GM21825 (cell line): ENCODE data around the gene KCNG1.
A peak's percentile ranks its signal among the peaks of the same experiment; 100 is the strongest.
"Not testable (repeated sequence)": the region's sequence is repeated elsewhere in the genome, so short reads cannot be mapped to it uniquely, and the experiment has no call there.

Experiments used
- ATAC-seq: cut with Tn5 transposase; IDR thresholded peaks from one replicate; pipeline ENCODE4 v1.9.1; 2021; ENCODE audit warnings: mild to moderate bottlenecking, moderate library complexity; ENCODE audit not compliant: unreplicated experiment

The KCNG1 gene

GRCh38 chr20:50987493-50988210, 35.3 kb downstream of the KCNG1 start:
- no peak for ATAC-seq

- ATAC-seq, result no peak
Observed at GRCh38 chr20:50983321-50983720, 39.6 kb downstream of the KCNG1 start.

- ATAC-seq, result no peak
Observed at GRCh38 chr20:50982363-50982762, 40.5 kb downstream of the KCNG1 start.

- no peak for ATAC-seq
Observed at GRCh38 chr20:50981714-50982048, 41.2 kb downstream of the KCNG1 start.

GRCh38 chr20:50980851-50981713, 41.8 kb downstream of the KCNG1 start:
- ATAC-seq, result no peak

- no peak for ATAC-seq
Observed at GRCh38 chr20:50980071-50980681, 42.7 kb downstream of the KCNG1 start.

- ATAC-seq, result not testable (repeated sequence)
Observed at GRCh38 chr20:50978533-50978932, 44.4 kb downstream of the KCNG1 start.

GRCh38 chr20:50977066-50978021, 45.6 kb downstream of the KCNG1 start:
- ATAC-seq, result no peak

GRCh38 chr20:50975701-50976330, 47.1 kb downstream of the KCNG1 start:
- ATAC-seq, result no peak

- no peak for ATAC-seq
Observed at GRCh38 chr20:50969912-50970311, 53.0 kb downstream of the KCNG1 start.

GRCh38 chr20:50969435-50969834, 53.5 kb downstream of the KCNG1 start:
- no peak for ATAC-seq

GRCh38 chr20:50968289-50968688, 54.6 kb downstream of the KCNG1 start:
- ATAC-seq, result no peak

GRCh38 chr20:50967586-50967985, 55.3 kb downstream of the KCNG1 start:
- no peak for ATAC-seq

- no peak for ATAC-seq
Observed at GRCh38 chr20:50959543-50960126, 63.3 kb downstream of the KCNG1 start.

GRCh38 chr20:50958615-50959542, 64.0 kb downstream of the KCNG1 start, which contains the start of gene MOCS3:
Gene MOCS3, plus strand, starts transcription at chr20:50958818. Its CDS starts 25 bp downstream, at chr20:50958843.
- ATAC-seq, result peak; percentile 70

GRCh38 chr20:50957798-50958614, 64.9 kb downstream of the KCNG1 start, which contains the start of gene DPM1:
Gene DPM1, minus strand, starts transcription at chr20:50958532. Its CDS starts 9 bp downstream, at chr20:50958523.
- ATAC-seq, result peak; percentile 73

- ATAC-seq, result no peak
Observed at GRCh38 chr20:50957276-50957675, 65.6 kb downstream of the KCNG1 start.

- no peak for ATAC-seq
Observed at GRCh38 chr20:50953821-50954220, 69.1 kb downstream of the KCNG1 start.
